Measurements from ENCODE around the gene MED25. TPM values are rescaled to one million over a fixed set of nuclear protein-coding genes. Genes with fewer than 3 reads are reported as not detected.

The MED25 gene
- polyA plus RNA-seq, 1 of the 3 experiments (the other 2 are of a cell fraction) = 30.2 TPM

DNA sequence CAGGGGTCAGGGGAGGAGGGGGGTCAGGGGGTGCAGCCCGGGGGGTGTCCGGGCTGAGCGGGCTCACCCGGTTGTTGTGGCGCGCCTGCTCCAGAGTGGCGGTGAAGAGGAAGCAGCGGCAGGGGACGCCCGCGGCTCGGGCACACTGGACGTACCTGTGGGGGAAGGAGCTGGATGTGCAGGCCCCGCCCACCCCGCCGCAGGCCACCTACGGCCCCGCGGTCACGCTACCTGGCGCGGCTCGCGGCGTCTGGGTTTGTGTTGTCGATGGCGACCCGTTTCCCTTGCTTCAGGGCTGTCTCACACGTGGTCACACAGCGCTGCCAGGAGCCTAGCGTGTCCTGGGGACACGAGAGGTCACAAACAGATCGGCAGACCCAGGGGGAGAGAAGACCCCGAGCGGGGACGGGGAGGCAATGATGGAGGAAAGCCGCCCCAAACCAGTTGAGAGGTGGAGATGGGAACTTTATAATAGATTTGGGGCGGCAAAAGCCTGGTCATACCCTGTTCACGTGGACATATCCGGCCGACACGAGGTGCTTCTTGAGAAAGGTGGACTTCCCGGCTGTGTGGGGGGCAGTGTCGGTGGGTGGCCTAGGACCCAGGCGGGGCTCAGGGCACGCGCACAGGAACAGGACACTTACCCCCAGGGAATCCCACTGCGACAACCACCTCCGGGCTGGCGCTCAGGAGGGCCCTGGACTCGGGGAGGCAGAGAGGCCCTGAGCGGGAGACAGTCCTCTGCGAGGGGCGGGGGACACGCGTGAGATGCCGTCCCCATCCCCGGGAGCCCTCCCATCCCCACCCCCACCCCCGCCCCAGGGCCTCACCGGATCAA is 43.7 kb downstream of the MED25 start:
- Histone ChIP-seq H2AFZ (ENCODE audit: low read depth) (no peak overlapping the region), H3K27me3 (ENCODE audit: insufficient read depth) (no peaks in the 10 kb centered on the region), H4K20me1 (ENCODE audit: insufficient read depth) (peaks cover 41% of the 10 kb centered on the region), H3F3A (replicated peaks; ENCODE audit: insufficient read depth) (peaks cover 42% of the 10 kb centered on the region), H3K79me2 (ENCODE audit: insufficient read depth) (peaks cover 41% of the 10 kb centered on the region), H3K27ac (ENCODE audit: low read depth in 2 of 2, low read length in 1 of 2) (no peak overlapping the region; a peak in 1 of 4 replicates), H3K9ac (no peak overlapping the region), H3K4me3 (ENCODE audit: low read depth in 2 of 2, low read length in 1 of 2) (no peak overlapping the region), H3K9me3 (no peaks in the 10 kb centered on the region), H3K36me3 (replicated peaks in 1 of 2; ENCODE audit: control insufficient read depth in 1 of 2, insufficient read depth in 2 of 2, low read length in 1 of 2) (peaks cover 25 to 65% of the 10 kb centered on the region in 2 experiments), H3K9me2 (no peaks in the 10 kb centered on the region), H3K4me1 (ENCODE audit: control insufficient read depth in 1 of 2, insufficient read depth in 2 of 2, low read depth in 1 of 2, low read length in 1 of 2) (peaks cover 22 to 23% of the 10 kb centered on the region in 2 experiments; a peak in 3 of 4 replicates), H3K4me2 (no peak overlapping the region)
- ChIA-PET CTCF (interaction anchor here (1.4 kb wide), 1 partner anchor 110 kb away, joined by 3 read pairs; no protein-coding TSS in a partner anchor), POLR2A (interaction anchor here (0.9 to 1.9 kb wide), 2 partner anchors 8 to 10 kb away, joined by 3 to 16 read pairs; partner anchors contain the start of gene PTOV1)
- TF ChIP-seq, protein P1, sequence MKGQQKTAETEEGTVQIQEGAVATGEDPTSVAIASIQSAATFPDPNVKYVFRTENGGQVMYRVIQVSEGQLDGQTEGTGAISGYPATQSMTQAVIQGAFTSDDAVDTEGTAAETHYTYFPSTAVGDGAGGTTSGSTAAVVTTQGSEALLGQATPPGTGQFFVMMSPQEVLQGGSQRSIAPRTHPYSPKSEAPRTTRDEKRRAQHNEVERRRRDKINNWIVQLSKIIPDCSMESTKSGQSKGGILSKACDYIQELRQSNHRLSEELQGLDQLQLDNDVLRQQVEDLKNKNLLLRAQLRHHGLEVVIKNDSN (IDR thresholded peaks at IDR 0.05; ENCODE audit: borderline replicate concordance, low read depth) = no peak
- TF ChIP-seq TAF1 (IDR thresholded peaks at IDR 0.05; ENCODE audit: borderline replicate concordance, low read depth, low read length) (no peak), CHD2 (IDR thresholded peaks at IDR 0.05; ENCODE audit: low read length, partially characterized antibody) (no peak), ELF1 (IDR thresholded peaks at IDR 0.05) (no peak), JUND (IDR thresholded peaks at IDR 0.05) (no peak), MEF2A (IDR thresholded peaks at IDR 0.05; ENCODE audit: borderline replicate concordance, low read depth) (no peak), MXI1 (IDR thresholded peaks at IDR 0.05; ENCODE audit: low read depth, low read length) (no peak), SIN3A (IDR thresholded peaks at IDR 0.05; ENCODE audit: borderline replicate concordance, low read depth, low read length) (no peak), FOXM1 (IDR thresholded peaks at IDR 0.05; ENCODE audit: low read depth) (no peak)
- TF ChIP-seq, protein P2, sequence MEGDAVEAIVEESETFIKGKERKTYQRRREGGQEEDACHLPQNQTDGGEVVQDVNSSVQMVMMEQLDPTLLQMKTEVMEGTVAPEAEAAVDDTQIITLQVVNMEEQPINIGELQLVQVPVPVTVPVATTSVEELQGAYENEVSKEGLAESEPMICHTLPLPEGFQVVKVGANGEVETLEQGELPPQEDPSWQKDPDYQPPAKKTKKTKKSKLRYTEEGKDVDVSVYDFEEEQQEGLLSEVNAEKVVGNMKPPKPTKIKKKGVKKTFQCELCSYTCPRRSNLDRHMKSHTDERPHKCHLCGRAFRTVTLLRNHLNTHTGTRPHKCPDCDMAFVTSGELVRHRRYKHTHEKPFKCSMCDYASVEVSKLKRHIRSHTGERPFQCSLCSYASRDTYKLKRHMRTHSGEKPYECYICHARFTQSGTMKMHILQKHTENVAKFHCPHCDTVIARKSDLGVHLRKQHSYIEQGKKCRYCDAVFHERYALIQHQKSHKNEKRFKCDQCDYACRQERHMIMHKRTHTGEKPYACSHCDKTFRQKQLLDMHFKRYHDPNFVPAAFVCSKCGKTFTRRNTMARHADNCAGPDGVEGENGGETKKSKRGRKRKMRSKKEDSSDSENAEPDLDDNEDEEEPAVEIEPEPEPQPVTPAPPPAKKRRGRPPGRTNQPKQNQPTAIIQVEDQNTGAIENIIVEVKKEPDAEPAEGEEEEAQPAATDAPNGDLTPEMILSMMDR (IDR thresholded peaks at IDR 0.05) = no peak
- DNase-seq = no peak
- 88% methylated on average over 32 of the region's 60 CpGs for WGBS (ENCODE audit: low lambda C conversion rate)

DNA sequence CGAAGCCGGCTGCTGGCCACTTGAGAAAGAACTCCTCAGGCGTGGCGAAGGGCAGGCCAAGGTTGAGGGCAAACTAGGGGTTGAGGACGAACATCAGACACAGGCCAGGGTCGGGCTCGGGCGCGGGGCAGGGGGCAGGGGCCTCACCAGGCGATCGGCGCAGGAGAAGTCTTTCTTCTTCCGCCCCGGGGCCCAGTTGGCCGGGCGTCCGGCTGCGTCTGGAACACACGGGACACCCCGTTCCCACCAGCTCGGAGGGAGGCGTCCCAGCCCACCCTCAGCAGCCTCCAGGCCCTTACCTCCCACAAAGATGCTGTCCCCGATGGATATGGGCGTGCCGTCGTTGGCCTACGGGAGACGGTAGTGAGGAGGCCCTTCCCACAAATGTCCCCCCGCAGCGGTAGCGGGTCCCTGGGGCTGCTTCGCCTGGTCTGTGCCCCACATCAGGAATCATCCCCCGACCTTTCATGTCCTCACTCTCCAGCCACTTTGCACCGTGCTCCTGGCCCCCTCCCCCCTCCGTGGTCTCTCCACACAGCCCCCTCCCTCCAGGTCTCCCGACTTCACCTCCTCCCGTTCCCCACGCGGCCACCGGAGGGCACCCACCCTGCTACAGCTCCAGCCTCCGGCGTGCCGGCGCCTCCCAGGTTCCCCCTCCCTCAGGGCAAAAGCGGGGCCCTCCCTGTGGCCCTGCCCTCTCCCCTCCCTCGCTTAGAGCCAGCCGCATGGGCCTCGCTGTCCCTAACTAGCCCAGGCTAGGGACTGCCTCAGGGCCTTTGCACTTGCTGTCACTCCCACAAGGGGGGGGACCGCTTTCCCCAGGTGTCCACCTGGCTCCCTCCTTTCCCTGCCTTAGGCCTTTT is 44.5 kb downstream of the MED25 start:
- peaks cover 42% of the 10 kb centered on the region for H3F3A ChIP-seq (replicated peaks; ENCODE audit: insufficient read depth)
- TF ChIP-seq, protein P3, sequence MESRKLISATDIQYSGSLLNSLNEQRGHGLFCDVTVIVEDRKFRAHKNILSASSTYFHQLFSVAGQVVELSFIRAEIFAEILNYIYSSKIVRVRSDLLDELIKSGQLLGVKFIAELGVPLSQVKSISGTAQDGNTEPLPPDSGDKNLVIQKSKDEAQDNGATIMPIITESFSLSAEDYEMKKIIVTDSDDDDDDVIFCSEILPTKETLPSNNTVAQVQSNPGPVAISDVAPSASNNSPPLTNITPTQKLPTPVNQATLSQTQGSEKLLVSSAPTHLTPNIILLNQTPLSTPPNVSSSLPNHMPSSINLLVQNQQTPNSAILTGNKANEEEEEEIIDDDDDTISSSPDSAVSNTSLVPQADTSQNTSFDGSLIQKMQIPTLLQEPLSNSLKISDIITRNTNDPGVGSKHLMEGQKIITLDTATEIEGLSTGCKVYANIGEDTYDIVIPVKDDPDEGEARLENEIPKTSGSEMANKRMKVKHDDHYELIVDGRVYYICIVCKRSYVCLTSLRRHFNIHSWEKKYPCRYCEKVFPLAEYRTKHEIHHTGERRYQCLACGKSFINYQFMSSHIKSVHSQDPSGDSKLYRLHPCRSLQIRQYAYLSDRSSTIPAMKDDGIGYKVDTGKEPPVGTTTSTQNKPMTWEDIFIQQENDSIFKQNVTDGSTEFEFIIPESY (IDR thresholded peaks at IDR 0.05; ENCODE audit: borderline replicate concordance, low read depth) = no peak
- TF ChIP-seq, protein P2 (IDR thresholded peaks at IDR 0.05) = peak; percentile 50
- no peak for TF ChIP-seq NRF1 (IDR thresholded peaks at IDR 0.05; ENCODE audit: low read depth, low read length)
- no peak for TF ChIP-seq GABPA (IDR thresholded peaks at IDR 0.05; ENCODE audit: low read depth)
- no peak for TF ChIP-seq MEF2A (IDR thresholded peaks at IDR 0.05; ENCODE audit: borderline replicate concordance, low read depth)
- CTCF ChIA-PET = interaction anchor here (1.0 to 3.4 kb wide), 5 partner anchors 9 to 111 kb away, joined by 3 to 20 read pairs (median 4); partner anchors contain the start of genes AKT1S1, PTOV1 and TBC1D17
- peaks cover 22 to 23% of the 10 kb centered on the region in 2 experiments; a peak in 3 of 4 replicates for H3K4me1 ChIP-seq (ENCODE audit: control insufficient read depth in 1 of 2, insufficient read depth in 2 of 2, low read depth in 1 of 2, low read length in 1 of 2)
- no peak overlapping the region for H3K4me3 ChIP-seq (ENCODE audit: low read depth in 2 of 2, low read length in 1 of 2)
- peaks cover 25 to 57% of the 10 kb centered on the region in 2 experiments for H3K36me3 ChIP-seq (replicated peaks in 1 of 2; ENCODE audit: control insufficient read depth in 1 of 2, insufficient read depth in 2 of 2, low read length in 1 of 2)
- H3K27me3 ChIP-seq (ENCODE audit: insufficient read depth) = no peaks in the 10 kb centered on the region
- H4K20me1 ChIP-seq (ENCODE audit: insufficient read depth) = peaks cover 36% of the 10 kb centered on the region
- peaks cover 42% of the 10 kb centered on the region for H3K79me2 ChIP-seq (ENCODE audit: insufficient read depth)
- POLR2A ChIA-PET = no interaction called here
- no peak overlapping the region for H3K9ac ChIP-seq
- H3K27ac ChIP-seq (ENCODE audit: low read depth in 2 of 2, low read length in 1 of 2) = no peak overlapping the region; a peak in 1 of 4 replicates
- H2AFZ ChIP-seq (ENCODE audit: low read depth) = no peak overlapping the region
- no peak overlapping the region for H3K4me2 ChIP-seq
- H3K9me2 ChIP-seq = no peaks in the 10 kb centered on the region
- H3K9me3 ChIP-seq = no peaks in the 10 kb centered on the region
- DNase-seq = peak; percentile 77
- WGBS (ENCODE audit: low lambda C conversion rate) = 83% methylated on average over 29 of the region's 49 CpGs
